Cardiac fibroblast (primary cell): Measurements from ENCODE around the gene IGFN1.

Source experiments
- DNase-seq, 2 donors: peaks; one replicate each; pipeline versions ENCODE4 v3.0.0 to v3.0.0-alpha.2; 2010; ENCODE audit warnings: low read depth in 2 of 2
- H3K4me3 ChIP-seq, 2 donors: replicated peaks in 1 of 2; 1 replicate in 1 of 2; 2 replicates in 1 of 2; pipeline ENCODE4 v1.5.1; 2011; ENCODE audit warnings: low read depth in 2 of 2, low read length in 2 of 2, mild to moderate bottlenecking in 2 of 2, moderate library complexity in 1 of 2
- TF ChIP-seq, protein P1 (sequence below): IDR thresholded peaks from one replicate; pipeline ENCODE4 v1.5.1; 2011; ENCODE audit warnings: low read depth, mild to moderate bottlenecking, low read length, inconsistent platforms

IGFN1 gene

DNA sequence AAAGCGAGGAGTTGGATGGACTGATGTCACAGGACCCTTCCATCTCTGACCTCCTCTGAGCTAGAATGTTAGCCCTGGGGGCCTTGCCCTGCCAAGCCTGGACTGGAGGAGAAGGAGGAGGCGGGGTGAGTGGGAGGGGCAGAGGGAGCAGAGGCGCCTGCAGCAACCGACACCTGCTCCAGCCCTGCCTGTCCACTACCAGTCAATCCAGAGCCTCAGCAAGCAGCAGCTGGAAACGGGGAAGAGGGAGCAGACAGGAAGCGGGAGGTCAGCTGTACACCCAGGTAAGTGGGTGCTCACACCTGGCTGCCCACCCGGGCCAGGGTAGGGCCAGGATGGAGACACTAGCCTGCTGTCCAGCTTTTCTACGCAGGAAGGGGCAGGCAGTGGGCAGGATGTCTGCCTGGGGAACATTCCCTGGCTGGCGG, at the start of gene IGFN1:
TSS of gene IGFN1 (plus strand) at position 201 of the 428 bp plus-strand sequence. CDS start 2,470 bp downstream, outside the sequence.
- TF ChIP-seq, protein P1, sequence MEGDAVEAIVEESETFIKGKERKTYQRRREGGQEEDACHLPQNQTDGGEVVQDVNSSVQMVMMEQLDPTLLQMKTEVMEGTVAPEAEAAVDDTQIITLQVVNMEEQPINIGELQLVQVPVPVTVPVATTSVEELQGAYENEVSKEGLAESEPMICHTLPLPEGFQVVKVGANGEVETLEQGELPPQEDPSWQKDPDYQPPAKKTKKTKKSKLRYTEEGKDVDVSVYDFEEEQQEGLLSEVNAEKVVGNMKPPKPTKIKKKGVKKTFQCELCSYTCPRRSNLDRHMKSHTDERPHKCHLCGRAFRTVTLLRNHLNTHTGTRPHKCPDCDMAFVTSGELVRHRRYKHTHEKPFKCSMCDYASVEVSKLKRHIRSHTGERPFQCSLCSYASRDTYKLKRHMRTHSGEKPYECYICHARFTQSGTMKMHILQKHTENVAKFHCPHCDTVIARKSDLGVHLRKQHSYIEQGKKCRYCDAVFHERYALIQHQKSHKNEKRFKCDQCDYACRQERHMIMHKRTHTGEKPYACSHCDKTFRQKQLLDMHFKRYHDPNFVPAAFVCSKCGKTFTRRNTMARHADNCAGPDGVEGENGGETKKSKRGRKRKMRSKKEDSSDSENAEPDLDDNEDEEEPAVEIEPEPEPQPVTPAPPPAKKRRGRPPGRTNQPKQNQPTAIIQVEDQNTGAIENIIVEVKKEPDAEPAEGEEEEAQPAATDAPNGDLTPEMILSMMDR = no peak
- no peak within 1 kb of the TSS for H3K4me3 ChIP-seq
- DNase-seq = no peak

DNA sequence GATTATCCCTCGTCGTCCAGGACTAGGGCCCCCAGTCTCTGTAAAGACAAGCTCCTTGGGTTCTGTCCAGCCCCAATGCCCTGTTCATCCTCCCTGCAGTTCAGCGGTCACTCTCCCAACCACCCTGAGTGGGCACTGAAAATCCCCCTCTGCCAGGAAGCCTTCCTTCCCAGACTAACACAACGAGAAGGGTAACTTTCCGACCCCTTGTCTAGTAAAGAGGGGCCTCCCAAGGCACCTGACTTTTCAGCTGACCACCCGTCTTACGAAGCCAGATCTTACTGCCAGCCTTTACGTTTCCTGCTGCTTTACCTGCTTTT, 49.7 kb upstream of the IGFN1 start:
- DNase-seq = no peak
- TF ChIP-seq, protein P1 = no peak
- H3K4me3 ChIP-seq = no peak overlapping the region

DNA sequence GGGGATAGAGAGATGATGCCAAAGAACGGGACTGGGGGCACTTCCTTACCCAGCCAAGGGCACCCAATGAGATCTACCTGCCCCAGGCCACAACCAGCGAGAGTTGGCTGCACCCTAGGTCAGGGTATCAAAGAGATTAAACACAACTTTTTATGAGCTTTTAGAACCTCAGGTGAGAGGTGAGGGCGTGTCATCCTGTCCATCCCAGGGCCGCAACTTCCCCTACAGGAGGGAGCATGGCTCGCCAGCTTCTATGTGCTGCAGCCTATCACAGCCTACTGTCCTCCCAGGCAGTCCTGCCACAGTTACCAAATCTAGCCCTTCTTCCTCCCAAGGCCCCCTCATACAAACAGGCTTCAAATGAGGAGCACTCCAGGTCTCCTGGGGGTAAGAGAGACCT, 49.2 kb upstream of the IGFN1 start:
- no peak overlapping the region for H3K4me3 ChIP-seq
- TF ChIP-seq, protein P1 = no peak
- no peak for DNase-seq

DNA sequence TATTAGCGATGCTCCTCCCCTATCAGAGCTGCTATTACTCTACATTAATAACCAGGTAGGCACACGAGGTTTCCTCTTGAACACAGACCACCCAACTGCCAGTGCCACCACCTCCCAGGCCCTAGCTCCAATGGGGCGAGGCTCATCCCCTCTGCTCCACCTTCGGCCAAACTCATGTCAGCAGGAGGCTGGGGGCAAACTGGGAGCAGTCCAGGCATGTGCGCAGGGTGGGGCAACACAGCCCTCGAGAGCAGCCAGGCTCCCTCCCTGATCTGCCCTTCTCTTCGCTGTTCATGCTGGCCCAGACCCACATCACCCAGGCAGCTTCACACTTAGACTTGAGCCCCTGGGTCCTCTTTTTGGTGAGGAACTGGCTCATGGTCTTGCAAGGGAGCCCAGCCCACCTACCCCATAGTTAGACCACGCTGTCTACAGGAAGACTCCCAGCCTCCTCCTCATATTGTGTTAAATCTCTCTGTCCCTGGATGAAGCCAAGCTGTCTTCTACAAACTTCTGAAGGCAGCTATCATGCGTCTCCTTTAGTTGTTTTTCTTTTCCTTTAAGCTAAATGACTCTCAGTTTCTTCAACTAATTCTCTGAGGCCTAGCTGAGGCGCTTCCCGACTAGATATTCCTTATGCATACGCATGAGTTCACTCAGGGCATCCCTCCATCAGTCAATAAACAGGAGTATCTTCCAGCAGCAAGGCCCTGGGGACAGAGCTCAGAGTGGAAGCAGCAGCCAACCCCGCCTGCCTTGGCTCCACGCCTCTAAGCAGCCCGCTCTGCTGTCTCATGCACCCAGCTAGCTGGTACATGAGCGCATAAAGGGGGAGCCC, 48.4 kb upstream of the IGFN1 start:
- no peak overlapping the region for H3K4me3 ChIP-seq
- TF ChIP-seq, protein P1 = no peak
- DNase-seq = no peak

DNA sequence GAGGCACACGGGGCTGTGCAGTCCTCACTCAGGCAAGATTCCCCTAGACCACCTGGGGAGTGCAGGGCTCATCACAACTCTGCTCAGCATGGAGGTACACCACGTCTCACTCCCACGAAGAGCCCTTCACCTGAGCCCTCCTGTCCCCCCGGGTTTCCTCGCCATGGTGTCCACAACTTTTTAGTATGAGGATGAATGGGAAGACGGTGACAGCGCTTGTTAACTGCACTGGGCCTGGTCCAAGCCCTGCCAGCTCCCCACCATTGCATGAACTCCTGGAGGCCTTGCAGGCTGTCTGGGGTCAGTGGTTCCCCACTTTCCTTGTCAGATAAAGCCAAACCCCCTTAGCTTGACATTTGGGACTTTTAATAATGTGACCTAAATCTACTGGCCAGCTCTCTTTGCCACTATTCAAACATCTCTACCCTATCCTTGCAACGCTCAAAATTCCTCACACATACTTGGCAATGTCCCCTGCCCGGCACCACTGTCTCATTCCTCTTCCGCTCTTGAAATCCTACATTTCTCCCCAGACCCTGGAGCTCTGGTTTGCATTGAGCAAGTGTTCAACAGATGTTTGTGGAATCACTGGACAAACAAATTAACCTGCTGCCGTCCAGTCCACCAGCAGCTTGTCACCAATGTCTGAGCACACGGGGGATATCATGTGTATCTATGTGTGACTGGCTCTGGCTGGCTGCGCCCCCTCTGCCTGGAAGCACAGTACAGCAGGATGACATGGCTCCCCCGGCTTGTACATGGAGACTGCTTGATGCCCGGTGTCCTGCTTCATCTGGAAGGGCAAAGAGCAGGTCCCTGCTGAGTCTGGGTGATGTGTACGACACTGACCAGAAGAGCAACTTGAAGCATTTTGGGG, 47.5 kb upstream of the IGFN1 start:
- TF ChIP-seq, protein P1 = no peak
- H3K4me3 ChIP-seq = no peak overlapping the region
- DNase-seq = no peak

DNA sequence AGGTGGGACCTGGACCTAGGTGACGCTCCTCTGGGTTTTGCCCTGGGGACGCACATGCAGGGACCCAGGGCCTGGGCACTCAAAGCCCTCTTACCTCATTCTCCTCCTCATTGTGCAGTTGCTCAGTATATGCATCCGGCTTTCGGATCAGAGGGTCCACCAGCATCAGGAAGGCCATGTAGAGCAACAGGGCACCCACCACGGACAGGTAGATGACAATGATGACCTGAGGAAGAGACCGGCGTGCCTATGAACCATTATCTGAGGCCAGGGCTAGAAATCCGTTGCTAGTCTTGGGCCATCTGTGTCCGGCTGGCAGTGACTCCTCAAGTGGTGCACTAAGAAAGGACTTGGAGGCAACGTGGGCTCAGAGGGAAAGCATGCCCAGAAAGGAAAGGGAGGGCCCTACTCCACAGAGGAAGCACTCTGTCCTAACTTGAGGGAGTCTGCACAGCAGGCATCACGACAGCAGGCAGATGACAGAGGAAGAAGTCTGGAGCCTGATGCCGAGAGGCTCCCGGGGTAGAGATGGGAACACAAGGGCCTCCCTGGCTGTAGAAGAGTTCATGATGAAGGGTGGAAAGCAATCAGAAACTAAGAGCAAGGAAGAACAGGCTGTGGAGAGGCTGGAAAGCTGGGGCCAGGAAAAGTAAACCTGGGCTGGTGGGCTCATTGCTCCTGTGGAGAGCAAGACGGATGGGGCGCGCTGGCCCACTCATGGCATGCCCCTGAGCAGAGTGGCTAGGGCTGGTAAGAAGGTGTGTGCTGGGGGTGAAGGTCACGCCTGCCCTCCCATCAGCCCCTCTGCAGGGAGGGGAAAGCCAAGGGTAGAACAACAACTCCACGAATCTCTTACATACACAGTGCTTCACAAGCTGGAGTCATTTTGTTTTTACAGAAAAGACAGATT, 46.6 kb upstream of the IGFN1 start:
- no peak overlapping the region for H3K4me3 ChIP-seq
- TF ChIP-seq, protein P1 = no peak
- DNase-seq = no peak
